H1 (cell line): ENCODE measurements around the gene RFNG. TPM values are rescaled to one million over a fixed set of nuclear protein-coding genes. Genes with fewer than 3 reads are reported as not detected.

ENCODE experiments used
- CTCF ChIA-PET: fragments of 300-600 bp; sonication (Branson Sonifier 250); formaldehyde crosslinking; loops from one replicate; lab custom pipeline; 2021; ENCODE audit not compliant: partially characterized antibody; lab: Charles Lee
- POLR2A ChIA-PET: fragments of 300-600 bp; sonication (Branson Sonifier 250); formaldehyde crosslinking; loops from one replicate; lab custom pipeline; 2021; ENCODE audit warnings: inconsistent platforms; ENCODE audit not compliant: partially characterized antibody; lab: Charles Lee
- DNase-seq, 2 experiments: peaks; one replicate each; pipeline versions ENCODE4 v3.0.0 to v3.0.0-alpha.2; 2010 to 2022; ENCODE audit warnings: low spot score in 2 of 2, low read depth in 1 of 2, mixed read lengths in 1 of 2
- FAIRE-seq: peaks from 2 replicates; lab custom pipeline; 2011; peaks lifted over from hg19 to GRCh38; lab: Jason Lieb, UNC
- H2AFZ ChIP-seq: 2 replicates; pipeline ENCODE4 v1.8.1; 2012; ENCODE audit warnings: low read length, inconsistent platforms
- H2AK5ac ChIP-seq: 2 replicates; pipeline ENCODE4 v1.6.1; 2013; ENCODE audit warnings: low read depth, low read length
- H2BK120ac ChIP-seq: replicated peaks from 2 replicates; pipeline ENCODE3; 2013; ENCODE audit warnings: low read depth, low read length, inconsistent platforms
- H2BK12ac ChIP-seq: 2 replicates; pipeline ENCODE4 v1.6.1; 2013; ENCODE audit warnings: low read depth, low read length
- H2BK15ac ChIP-seq: 2 replicates; pipeline ENCODE4 v1.6.1; 2013; ENCODE audit warnings: low read length
- H2BK20ac ChIP-seq: 2 replicates; pipeline ENCODE4 v1.6.1; 2013; ENCODE audit warnings: low read length
- H2BK5ac ChIP-seq: 2 replicates; pipeline ENCODE4 v1.6.1; 2013; ENCODE audit warnings: low read depth, low read length
- H3K14ac ChIP-seq: 2 replicates; pipeline ENCODE4 v1.6.1; 2013; ENCODE audit warnings: inconsistent platforms; ENCODE audit not compliant: insufficient read length
- H3K18ac ChIP-seq: 2 replicates; pipeline ENCODE4 v1.6.1; 2013; ENCODE audit warnings: low read length; ENCODE audit errors: extremely low read depth
- H3K23ac ChIP-seq: 2 replicates; pipeline ENCODE4 v1.6.1; 2013; ENCODE audit warnings: inconsistent platforms; ENCODE audit not compliant: insufficient read length
- H3K23me2 ChIP-seq: 2 replicates; pipeline ENCODE4 v1.6.1; 2013; ENCODE audit warnings: low read depth, low read length
- H3K27ac ChIP-seq: 2 replicates; pipeline ENCODE4 v1.6.1; 2011; ENCODE audit warnings: low read depth, low read length, inconsistent platforms
- H3K27me3 ChIP-seq, 4 experiments: replicated peaks in 1 of 4; 1 replicate in 1 of 4; 2 replicates in 3 of 4; pipeline versions ENCODE4 v1.6.1 to v1.8.1; 2011 to 2013; ENCODE audit warnings: low read length in 3 of 4, mild to moderate bottlenecking in 3 of 4, inconsistent platforms in 2 of 4, mixed read lengths in 2 of 4, moderate library complexity in 1 of 4; ENCODE audit not compliant: control insufficient read depth in 3 of 4, insufficient read depth in 3 of 4; ENCODE audit errors: extremely low read depth in 1 of 4
- H3K36me3 ChIP-seq, 4 experiments: 2 replicates each; pipeline versions ENCODE4 v1.6.1 to v1.8.1; 2011 to 2013; ENCODE audit warnings: mild to moderate bottlenecking in 4 of 4, low read length in 3 of 4, moderate library complexity in 2 of 4, control low read depth in 1 of 4, inconsistent platforms in 1 of 4; ENCODE audit not compliant: insufficient read depth in 4 of 4, control insufficient read depth in 2 of 4
- H3K4ac ChIP-seq: replicated peaks from 2 replicates; pipeline ENCODE3; 2013; ENCODE audit warnings: low read length, low read depth, mixed read lengths, inconsistent platforms; ENCODE audit not compliant: insufficient read length
- H3K4me1 ChIP-seq, 4 experiments: replicated peaks in 1 of 4; 1 replicate in 1 of 4; 2 replicates in 3 of 4; pipeline versions ENCODE4 v1.6.1 to v1.8.1; 2011 to 2013; ENCODE audit warnings: low read length in 3 of 4, inconsistent platforms in 2 of 4, mixed read lengths in 1 of 4; ENCODE audit not compliant: insufficient read depth in 4 of 4, control insufficient read depth in 3 of 4
- H3K4me2 ChIP-seq, 2 experiments: 2 replicates each; pipeline versions ENCODE4 v1.6.1 to v1.8.1; 2011 to 2013; ENCODE audit warnings: low read depth in 2 of 2, low read length in 2 of 2, control low read depth in 1 of 2, inconsistent platforms in 1 of 2, mild to moderate bottlenecking in 1 of 2; ENCODE audit not compliant: insufficient read depth in 1 of 2
- H3K4me3 ChIP-seq, 4 experiments: fragments of 200-600, 300-600 bp in 1 of 4; sonication (generic), shearing (Covaris generic), sonication (Bioruptor Twin) in 1 of 4; 2 replicates each; pipeline versions ENCODE4 v1.5.1 to v1.8.1; 2011 to 2016; ENCODE audit warnings: low read length in 4 of 4, low read depth in 3 of 4, control low read depth in 2 of 4, inconsistent platforms in 2 of 4, mild to moderate bottlenecking in 2 of 4, mixed read lengths in 1 of 4, moderate library complexity in 1 of 4; ENCODE audit not compliant: insufficient read depth in 2 of 4; ENCODE audit errors: extremely low read depth in 1 of 4
- H3K56ac ChIP-seq: replicated peaks from 2 replicates; pipeline ENCODE3; 2013; ENCODE audit warnings: low read depth, mild to moderate bottlenecking, mixed read lengths, low read length, inconsistent platforms; ENCODE audit not compliant: insufficient read length
- H3K79me1 ChIP-seq: 2 replicates; pipeline ENCODE4 v1.6.1; 2013; ENCODE audit warnings: low read depth, low read length, control low read depth
- H3K79me2 ChIP-seq, 2 experiments: 2 replicates each; pipeline versions ENCODE4 v1.6.1 to v1.8.1; 2012 to 2013; ENCODE audit warnings: low read length in 2 of 2, mild to moderate bottlenecking in 2 of 2, inconsistent platforms in 1 of 2; ENCODE audit not compliant: insufficient read depth in 2 of 2, control insufficient read depth in 1 of 2
- H3K9ac ChIP-seq, 4 experiments: replicated peaks in 1 of 4; 1 replicate in 1 of 4; 2 replicates in 3 of 4; pipeline versions ENCODE4 v1.6.1 to v1.8.1; 2011 to 2013; ENCODE audit warnings: low read depth in 3 of 4, low read length in 3 of 4, control low read depth in 2 of 4, mild to moderate bottlenecking in 2 of 4, moderate library complexity in 2 of 4, inconsistent platforms in 1 of 4; ENCODE audit errors: extremely low read depth in 1 of 4
- H3K9me3 ChIP-seq, 2 experiments: 2 replicates each; pipeline versions ENCODE4 v1.6.1 to v1.8.1; 2012 to 2013; ENCODE audit warnings: mild to moderate bottlenecking in 2 of 2, moderate library complexity in 2 of 2, control low read depth in 1 of 2, inconsistent platforms in 1 of 2, low read depth in 1 of 2, low read length in 1 of 2, mixed read lengths in 1 of 2; ENCODE audit not compliant: insufficient read depth in 2 of 2
- H4K20me1 ChIP-seq, 2 experiments: replicated peaks in 1 of 2; 2 replicates each; pipeline versions ENCODE3 to v1.8.1; 2011 to 2013; ENCODE audit warnings: inconsistent platforms in 2 of 2, low read length in 2 of 2, mild to moderate bottlenecking in 1 of 2; ENCODE audit not compliant: insufficient read depth in 2 of 2, control insufficient read depth in 1 of 2
- H4K5ac ChIP-seq: 2 replicates; pipeline ENCODE4 v1.6.1; 2013; ENCODE audit warnings: low read length, low read depth, mixed read lengths, inconsistent platforms; ENCODE audit not compliant: insufficient read length
- H4K8ac ChIP-seq: 2 replicates; pipeline ENCODE4 v1.8.0; 2013; ENCODE audit warnings: mild to moderate bottlenecking, moderate library complexity, low read length, inconsistent platforms; ENCODE audit not compliant: insufficient read depth; ENCODE audit errors: extremely low read depth
- H4K91ac ChIP-seq: replicated peaks from 2 replicates; pipeline ENCODE3; 2013; ENCODE audit warnings: low read length, mixed read lengths, inconsistent platforms; ENCODE audit not compliant: insufficient read length
- POLR2A ChIP-seq, 2 experiments: IDR thresholded peaks; 1 replicate in 1 of 2; 2 replicates in 1 of 2; pipeline ENCODE4 v1.6.1; 2011; ENCODE audit warnings: low read depth in 2 of 2, low read length in 2 of 2, mild to moderate bottlenecking in 2 of 2; ENCODE audit errors: control extremely low read depth in 1 of 2
- WGBS, 2 experiments: shearing (Covaris generic) in 1 of 2; methylation state at CpG; one replicate each; pipeline versions ENCODE4 v1.1.6 to v1.1.7; 2013 to 2015; ENCODE audit warnings: low lambda C conversion rate in 2 of 2, mixed read lengths in 2 of 2, inconsistent platforms in 1 of 2, low coverage in 1 of 2, missing lambda C conversion rate in 1 of 2; ENCODE audit not compliant: insufficient replicate concordance in 2 of 2, insufficient coverage in 1 of 2, insufficient read length in 1 of 2; ENCODE audit errors: extremely low coverage in 1 of 2, missing lambda C conversion rate in 1 of 2; 5-methylcytosine and 5-hydroxymethylcytosine counted together
- polyA plus RNA-seq, 7 experiments: library from polyadenylated mRNA; depleted of rRNA in 3 of 7; stranded (reverse) in 5 of 7; unstranded in 2 of 7; fragments of >200 nt in 5 of 7; fragments of 200-250 nt in 2 of 7; gene quantifications; 1 replicate in 5 of 7; 2 replicates in 1 of 7; 4 replicates in 1 of 7; pipeline versions ENCODE4 v1.2.1 to v1.2.3, GENCODE V29; 2011 to 2013; ENCODE audit warnings: missing spikeins in 2 of 7, mixed read lengths in 2 of 7
- total RNA-seq: library from RNA; stranded (reverse); fragmentation: NEBNext Ultra II Directional; extraction: Animal tissue kit (Norgen Biotek cat#: 25700); gene quantifications from 2 replicates; pipeline ENCODE4 v1.2.1, GENCODE V29; 2021
- TF ChIP-seq, protein P1 (sequence below): IDR thresholded peaks from 2 replicates; pipeline ENCODE4 v1.6.1; 2012; ENCODE audit warnings: low read length, inconsistent platforms

The RFNG gene
- total and polyA plus RNA-seq, 2 of the 8 experiments (the other 6 are each of a cell fraction or from before 2014, with no cell fraction given): 26.7 to 28.4 TPM

DNA sequence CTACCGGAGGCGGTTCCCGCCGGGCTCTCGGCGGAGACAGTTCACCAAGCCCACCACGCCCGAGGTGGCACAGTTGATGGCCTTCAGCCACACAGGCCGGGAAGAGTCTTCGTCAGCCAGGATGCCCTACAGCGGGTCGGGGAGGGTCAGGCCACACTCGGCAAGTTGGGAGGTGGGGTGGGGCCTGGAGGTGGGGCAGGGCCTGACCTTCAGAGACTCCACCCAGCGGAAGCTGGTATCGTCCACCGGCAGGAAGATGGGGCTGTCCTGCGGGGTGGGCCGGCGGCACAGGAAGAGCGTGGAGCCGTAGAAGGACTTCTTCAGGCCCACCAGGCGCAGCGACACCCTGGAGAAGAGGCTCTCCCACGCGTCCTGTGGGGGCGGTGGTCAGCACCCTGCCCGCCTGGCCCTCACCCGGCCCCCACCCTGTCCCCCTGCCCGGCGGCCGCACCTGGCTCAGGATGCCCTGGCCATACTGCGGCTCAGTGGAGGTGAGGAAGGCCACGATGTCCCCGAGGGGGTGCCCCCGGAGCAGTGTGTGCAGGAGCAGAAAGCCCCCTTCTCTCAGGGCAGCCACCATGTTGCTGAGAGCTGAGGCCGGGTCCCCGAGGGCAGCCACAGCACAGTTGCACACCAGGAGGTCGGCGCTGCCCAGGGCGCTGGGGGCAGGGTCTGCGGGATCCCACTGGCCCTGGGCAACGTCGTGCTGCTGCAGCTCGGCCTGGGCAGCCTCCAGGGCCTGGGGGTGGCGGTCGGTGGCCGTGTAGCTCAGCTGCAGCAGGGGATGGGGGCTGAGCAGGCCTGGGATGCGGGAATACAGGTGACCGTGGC, 33.6 kb upstream of the RFNG start:
- TF ChIP-seq, protein P1, sequence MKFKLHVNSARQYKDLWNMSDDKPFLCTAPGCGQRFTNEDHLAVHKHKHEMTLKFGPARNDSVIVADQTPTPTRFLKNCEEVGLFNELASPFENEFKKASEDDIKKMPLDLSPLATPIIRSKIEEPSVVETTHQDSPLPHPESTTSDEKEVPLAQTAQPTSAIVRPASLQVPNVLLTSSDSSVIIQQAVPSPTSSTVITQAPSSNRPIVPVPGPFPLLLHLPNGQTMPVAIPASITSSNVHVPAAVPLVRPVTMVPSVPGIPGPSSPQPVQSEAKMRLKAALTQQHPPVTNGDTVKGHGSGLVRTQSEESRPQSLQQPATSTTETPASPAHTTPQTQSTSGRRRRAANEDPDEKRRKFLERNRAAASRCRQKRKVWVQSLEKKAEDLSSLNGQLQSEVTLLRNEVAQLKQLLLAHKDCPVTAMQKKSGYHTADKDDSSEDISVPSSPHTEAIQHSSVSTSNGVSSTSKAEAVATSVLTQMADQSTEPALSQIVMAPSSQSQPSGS: no peak
- TF ChIP-seq POLR2A (IDR thresholded peaks at IDR 0.05; ENCODE audit: control extremely low read depth in 1 of 2, low read depth in 2 of 2, low read length in 2 of 2): peak in 1 of 2 experiments; percentile 12; a peak in 1 of 3 replicates
- ChIA-PET POLR2A (interaction anchor here (0.8 to 8.8 kb wide), 9 partner anchors 7 to 88 kb away, joined by 3 to 105 read pairs (median 4); partner anchors contain the start of genes DUS1L and FASN), CTCF (interaction anchor here (1.3 to 2.4 kb wide), 2 partner anchors 11 to 55 kb away, joined by 3 to 8 read pairs; no protein-coding TSS in a partner anchor)
- H2AFZ ChIP-seq: no peak overlapping the region
- no peak overlapping the region for H2BK5ac ChIP-seq
- no peak overlapping the region for H2AK5ac ChIP-seq
- H3K27me3 ChIP-seq: no peaks in the 10 kb centered on the region
- FAIRE-seq (no peak), DNase-seq (no peak)
- H3K14ac ChIP-seq: no peak overlapping the region
- H4K91ac ChIP-seq: no peak overlapping the region
- no peak overlapping the region for H3K4ac ChIP-seq
- no peak overlapping the region for H3K4me2 ChIP-seq
- no peak overlapping the region for H2BK15ac ChIP-seq
- H3K4me3 ChIP-seq: no peak overlapping the region
- no peaks in the 10 kb centered on the region for H3K79me2 ChIP-seq
- H3K18ac ChIP-seq: no peak overlapping the region
- H3K9ac ChIP-seq: no peak overlapping the region
- H3K23me2 ChIP-seq: no peaks in the 10 kb centered on the region
- H4K20me1 ChIP-seq: peaks cover 25 to 80% of the 10 kb centered on the region in 2 experiments
- H2BK12ac ChIP-seq: no peak overlapping the region
- 94% methylated on average over 23 of the region's 49 CpGs; no CpG with 5 or more reads in 1 of the 2 experiments for WGBS, 2 experiments
- no peak overlapping the region for H3K23ac ChIP-seq
- no peaks in the 10 kb centered on the region for H3K4me1 ChIP-seq
- H2BK20ac ChIP-seq: no peak overlapping the region
- H3K56ac ChIP-seq: no peak overlapping the region
- no peak overlapping the region for H3K27ac ChIP-seq
- H2BK120ac ChIP-seq: no peak overlapping the region
- no peak overlapping the region for H4K5ac ChIP-seq
- H3K9me3 ChIP-seq: no peaks in the 10 kb centered on the region
- H3K79me1 ChIP-seq: peaks cover 9% of the 10 kb centered on the region
- no peak overlapping the region for H4K8ac ChIP-seq
- H3K36me3 ChIP-seq: peaks cover 69 to 99% (median 93%) of the 10 kb centered on the region in 4 experiments
